Stimulated activated CD4-positive, alpha-beta T cell treated with anti-CD3 and anti-CD28 coated beads, Interleukin-2, amount 100 ng/mL, for 24 hours (primary cell): ENCODE results near the gene PRAMEF8.
"Not testable (repeated sequence)": the region's sequence is repeated elsewhere in the genome, so short reads cannot be mapped to it uniquely, and the experiment has no call there.

Source experiments
- DNase-seq, 2 donors: peaks; one replicate each; pipeline ENCODE4 v3.0.0-alpha.2; 2020

PRAMEF8 gene

DNA sequence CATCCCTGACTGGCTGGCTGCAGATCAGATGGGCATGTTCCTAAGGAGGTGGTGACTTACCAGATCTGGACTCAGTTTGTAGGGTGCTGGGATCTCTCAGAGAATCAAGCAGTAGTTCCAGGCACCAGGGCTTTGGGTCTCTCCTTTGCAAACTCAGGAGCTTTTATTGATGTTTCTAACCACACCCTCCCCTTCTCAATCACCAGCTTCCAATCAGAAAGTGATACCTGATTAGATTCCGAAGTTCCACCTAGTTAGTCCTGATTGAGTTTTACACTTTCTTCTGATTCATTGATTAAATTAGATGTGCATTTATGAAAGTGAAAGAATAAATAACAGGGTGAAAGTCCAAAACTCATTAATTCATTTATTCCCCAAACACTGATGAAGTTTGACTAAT, at the start of gene PRAMEF8:
Gene PRAMEF8, minus strand, starts transcription at position 101 of the 400 bp plus-strand sequence. CDS start 1,046 bp downstream, outside the sequence.
- not testable (repeated sequence) for DNase-seq

DNA sequence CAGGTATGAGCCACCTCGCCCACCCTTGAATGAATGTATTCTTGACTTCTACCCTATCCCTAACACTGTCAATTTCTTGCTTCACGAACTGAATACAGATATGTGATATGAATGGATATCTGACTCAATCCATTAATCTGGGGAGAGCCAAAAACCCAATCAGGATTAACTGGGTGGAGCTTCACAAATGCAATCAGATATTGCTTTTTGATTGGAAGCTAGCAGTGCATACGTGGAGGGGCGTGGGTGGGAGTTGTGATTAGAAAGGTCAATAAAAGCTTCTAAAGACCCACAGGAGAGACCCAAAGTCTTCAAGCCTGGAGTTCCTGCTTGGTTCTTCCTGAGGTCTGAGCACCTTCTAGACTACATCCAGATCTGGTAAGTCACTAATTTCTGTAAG, 30.3 kb upstream of the PRAMEF8 start, which contains the start of gene PRAMEF15:
Gene PRAMEF15, plus strand, starts transcription at position 301 of the 400 bp plus-strand sequence. CDS start 2,827 bp downstream, outside the sequence.
- not testable (repeated sequence) for DNase-seq

DNA sequence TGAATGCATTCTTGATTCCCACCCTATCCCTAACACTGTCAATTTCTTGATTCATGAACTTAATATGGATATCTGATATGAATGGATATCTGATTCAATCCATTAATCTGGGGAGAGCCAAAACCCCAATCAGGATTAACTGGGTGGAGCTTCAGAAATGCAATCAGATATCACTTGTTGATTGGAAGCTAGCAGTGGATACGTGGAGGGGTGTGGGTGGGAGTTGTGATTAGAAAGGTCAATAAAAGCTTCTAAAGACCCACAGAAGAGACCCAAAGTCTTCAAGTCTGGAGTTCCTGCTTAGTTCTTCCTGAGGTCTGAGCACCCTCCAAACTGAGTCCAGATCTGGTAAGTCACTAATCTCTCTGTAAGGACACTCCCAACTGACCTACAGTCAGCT, 18.3 kb upstream of the PRAMEF8 start, which contains the start of gene PRAMEF33:
Gene PRAMEF33, plus strand, starts transcription at position 301 of the 400 bp plus-strand sequence. CDS start 2,416 bp downstream, outside the sequence.
- not testable (repeated sequence) for DNase-seq

DNA sequence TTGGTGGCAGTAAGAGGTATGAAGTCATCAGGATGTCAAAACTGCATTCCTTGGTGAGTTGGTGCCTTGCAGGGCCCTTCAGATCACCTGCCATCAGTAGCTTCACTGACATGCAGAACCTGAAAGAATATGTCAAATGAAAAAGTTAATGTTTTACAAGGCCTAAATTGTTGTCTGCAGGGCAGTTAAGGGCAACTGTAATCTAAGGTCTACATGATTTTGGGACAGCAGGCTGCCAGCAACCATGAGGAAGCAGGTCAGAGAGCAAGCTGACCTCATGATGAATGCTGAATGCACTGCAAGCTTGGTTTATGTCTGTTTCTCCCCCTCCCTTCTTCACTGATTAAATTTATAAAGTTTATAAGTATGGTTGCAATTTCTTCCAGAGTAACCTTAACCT, 17.3 kb upstream of the PRAMEF8 start:
- not testable (repeated sequence) for DNase-seq

DNA sequence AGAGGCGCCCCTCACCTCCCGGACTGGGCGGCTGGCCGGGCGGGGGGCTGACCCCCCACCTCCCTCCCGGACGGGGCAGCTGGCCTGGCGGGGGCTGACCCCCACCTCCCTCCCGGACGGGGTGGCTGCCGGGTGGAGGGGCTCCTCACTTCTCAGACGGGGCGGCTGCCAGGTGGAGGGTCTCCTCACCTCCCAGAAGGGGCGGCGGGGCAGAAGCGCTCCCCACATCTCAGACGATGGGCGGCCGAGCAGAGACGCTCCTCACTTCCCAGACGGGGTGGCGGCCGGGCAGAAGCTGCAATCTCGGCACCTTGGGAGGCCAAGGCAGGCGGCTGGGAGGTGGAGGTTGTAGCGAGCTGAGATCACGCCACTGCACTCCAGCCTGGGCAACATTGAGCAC, 13.8 kb upstream of the PRAMEF8 start:
- DNase-seq, result not testable (repeated sequence)

DNA sequence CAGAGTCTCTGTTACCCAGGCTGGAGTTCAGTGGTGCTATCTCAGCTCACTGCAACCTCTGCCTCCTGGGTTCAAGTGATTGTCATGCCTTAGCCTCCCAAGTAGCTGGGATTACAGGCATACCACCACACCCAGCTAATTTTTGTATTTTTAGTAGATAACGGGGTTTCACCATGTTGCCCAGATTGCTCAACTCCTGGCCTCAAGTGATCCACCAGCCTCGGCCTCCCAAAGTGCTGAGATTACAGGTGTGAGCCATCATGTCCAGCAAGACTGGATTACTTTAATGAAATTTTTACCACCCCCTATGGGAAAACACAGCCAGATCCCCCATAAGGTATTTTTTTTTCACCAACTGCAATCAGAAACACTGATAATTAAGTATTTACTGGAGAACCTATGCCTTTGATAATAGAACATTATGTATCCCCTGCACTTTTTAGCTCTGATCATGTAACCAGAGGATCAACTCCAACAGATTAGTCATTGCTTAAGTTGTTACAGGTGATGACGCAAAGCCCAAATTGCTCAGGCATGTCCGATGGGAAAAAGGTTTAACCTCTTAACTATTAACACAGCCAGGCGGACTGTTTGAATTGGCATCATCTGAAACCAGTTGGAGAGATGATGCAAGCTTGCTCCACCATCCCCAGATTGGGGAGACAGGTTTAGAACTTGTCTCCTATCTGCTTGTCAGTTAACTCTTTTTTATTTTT, 12.4 kb upstream of the PRAMEF8 start:
- not testable (repeated sequence) for DNase-seq

DNA sequence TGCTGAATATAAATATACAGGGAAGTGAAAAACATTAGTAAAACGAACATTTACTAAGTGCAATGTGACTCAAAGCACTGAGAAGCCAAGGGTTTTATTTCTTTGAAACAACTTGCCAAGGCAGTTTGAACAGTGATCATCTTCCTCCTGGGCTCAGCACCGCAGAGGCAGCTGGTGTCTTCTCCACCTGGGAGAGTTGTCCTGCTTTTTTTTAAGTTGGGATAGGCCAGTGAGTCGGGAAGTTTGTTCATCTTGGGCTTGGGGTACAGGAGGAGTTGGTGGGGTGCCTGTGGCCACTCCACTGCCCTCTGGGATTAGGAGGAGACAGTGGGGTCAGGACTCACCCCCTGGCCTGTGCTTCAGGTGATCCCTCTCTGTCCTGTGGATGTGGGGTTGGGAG, 4.1 kb upstream of the PRAMEF8 start:
- DNase-seq, result not testable (repeated sequence)

DNA sequence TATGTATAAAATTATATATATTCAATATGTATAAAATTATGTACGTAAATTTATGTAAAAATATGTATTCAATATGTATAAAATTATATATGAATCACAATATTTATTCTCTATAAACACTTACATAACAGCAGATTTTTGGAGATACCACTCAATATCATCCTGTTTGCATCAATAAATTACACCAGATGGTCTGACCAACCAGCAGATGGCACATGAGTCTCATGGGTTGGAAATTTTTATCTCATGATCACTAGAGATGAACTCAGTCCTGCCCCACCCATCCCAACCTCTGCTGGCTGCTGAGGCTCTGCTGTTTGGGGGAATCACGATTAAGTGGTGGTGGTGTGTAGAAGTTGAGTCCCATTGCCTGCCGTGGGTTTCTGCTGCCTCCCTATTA, 5.3 kb downstream of the PRAMEF8 start:
- DNase-seq, result not testable (repeated sequence)

DNA sequence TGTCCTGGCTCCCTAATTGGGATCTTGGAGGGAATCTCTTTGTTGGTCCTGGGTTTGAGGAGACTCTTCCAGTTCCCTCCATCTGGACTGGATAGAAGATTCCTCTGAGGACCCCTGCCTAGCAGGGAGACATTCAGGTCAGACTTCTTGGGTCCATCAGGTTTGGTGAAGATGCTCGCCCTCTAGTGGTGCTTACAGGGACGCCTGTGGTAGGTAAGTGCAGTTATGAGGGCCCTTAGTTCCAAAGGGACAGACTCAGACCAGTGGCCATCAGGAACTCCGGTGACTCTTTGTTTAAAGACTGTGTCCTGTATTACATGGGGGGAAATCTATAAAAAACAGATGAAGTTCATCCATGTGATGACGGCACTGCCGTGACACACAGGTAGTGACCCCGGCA, 7.9 kb downstream of the PRAMEF8 start:
- not testable (repeated sequence) for DNase-seq

DNA sequence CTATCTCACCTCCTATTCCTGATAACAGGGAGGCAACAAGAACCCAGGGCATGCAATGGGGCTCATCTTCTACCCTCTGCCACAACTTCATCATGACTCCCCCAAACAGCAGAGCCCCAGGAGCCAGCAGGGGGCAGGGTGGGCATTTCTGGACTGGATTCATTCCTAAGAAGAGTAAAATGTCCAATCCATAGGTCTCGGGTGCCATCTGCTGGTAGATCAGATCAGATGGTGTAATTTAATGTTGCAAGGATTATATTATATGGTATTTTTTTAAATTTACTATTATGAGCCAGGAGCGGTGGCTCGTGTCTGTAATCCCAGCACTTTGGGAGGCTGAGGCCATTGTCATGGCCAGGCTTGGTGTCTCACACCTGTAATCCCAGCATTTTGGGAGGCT, 19.8 kb downstream of the PRAMEF8 start:
- DNase-seq, result not testable (repeated sequence)

DNA sequence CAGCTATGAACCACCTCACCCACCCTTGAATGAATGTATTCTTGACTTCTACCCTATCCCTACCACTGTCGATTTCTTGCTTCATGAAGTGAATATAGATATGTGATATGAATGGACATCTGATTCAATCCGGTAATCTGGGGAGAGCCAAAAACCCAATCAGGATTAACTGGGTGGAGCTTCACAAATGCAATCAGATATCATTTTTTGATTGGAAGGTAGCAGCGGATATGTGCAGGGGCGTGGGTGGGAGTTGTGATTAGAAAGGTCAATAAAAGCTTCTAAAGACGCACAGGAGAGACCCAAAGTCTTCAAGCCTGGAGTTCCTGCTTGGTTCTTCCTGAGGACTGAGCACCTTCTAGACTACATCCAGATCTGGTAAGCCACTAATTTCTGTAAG, 31.0 kb downstream of the PRAMEF8 start, which contains the start of gene PRAMEF5:
Gene PRAMEF5, plus strand, starts transcription at position 301 of the 400 bp plus-strand sequence. CDS start 5,071 bp downstream, outside the sequence.
- not testable (repeated sequence) for DNase-seq

DNA sequence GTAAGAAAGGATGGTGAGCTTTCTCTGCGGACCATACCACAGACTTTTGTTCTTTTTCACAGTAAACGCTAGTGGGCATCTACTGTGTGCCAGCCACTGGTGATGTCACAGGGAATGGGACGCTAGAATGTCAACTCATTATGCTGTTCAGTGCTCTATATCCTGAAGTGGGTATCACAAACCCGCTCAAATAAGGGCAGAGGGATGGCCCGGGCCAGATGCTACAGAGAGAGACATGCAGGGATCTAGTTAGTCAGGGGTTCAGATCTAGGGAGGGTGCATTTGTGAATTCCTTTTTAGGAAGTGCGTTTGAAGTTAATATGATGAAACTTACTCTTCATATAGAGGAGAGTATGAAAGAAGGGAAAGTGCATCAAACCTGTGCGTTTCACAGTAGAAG, 37.8 kb downstream of the PRAMEF8 start:
- DNase-seq, result not testable (repeated sequence)

DNA sequence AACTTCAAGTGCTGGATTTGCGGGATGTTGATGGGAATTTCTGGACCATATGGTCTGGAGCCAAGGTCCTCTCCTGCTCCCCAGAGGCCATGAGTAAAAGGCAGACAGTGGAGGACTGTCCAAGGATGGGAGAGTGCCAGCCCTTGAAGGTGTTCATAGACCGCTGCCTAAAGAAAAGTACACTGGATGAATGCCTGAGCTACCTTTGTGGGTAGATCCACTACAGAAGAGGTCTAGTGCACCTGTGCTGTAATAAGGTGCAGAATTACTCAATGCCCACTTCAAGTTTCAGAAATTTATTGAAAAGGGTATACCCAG, 38.4 kb downstream of the PRAMEF8 start:
- not testable (repeated sequence) for DNase-seq

DNA sequence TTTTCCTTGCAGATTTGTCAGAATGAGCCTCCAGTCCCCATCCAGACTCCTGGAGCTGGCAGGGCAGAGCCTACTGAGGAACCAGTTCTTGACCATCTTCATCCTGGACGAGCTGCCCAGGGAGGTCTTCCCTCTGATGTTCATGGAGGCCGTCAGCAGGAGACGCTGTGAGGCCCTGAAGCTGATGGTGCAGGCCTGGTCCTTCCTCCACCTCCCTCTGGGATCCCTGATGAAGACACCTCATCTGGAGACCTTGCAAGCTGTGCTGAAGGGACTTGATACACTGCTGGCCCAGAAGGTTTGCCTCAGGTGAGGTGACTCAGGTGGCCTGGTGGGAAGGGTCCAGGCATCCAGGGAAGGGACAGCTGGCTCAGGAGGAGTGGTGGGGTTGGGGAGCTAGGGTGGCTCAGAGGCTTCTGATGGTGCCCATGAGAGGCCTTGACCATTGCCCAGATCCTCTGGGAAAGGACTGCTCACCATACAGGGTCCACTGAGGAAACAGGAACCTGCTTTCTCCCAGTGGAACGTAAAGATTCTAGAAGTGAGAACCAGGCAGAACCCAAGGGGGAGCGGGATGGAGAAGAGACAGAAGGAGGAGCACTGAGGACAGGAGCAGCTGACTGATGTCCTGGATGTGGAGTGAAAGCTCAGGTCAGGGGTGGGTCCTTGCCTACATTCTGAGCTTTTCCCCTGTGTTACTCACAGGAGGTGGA, 38.9 kb downstream of the PRAMEF8 start:
- DNase-seq, result not testable (repeated sequence)

DNA sequence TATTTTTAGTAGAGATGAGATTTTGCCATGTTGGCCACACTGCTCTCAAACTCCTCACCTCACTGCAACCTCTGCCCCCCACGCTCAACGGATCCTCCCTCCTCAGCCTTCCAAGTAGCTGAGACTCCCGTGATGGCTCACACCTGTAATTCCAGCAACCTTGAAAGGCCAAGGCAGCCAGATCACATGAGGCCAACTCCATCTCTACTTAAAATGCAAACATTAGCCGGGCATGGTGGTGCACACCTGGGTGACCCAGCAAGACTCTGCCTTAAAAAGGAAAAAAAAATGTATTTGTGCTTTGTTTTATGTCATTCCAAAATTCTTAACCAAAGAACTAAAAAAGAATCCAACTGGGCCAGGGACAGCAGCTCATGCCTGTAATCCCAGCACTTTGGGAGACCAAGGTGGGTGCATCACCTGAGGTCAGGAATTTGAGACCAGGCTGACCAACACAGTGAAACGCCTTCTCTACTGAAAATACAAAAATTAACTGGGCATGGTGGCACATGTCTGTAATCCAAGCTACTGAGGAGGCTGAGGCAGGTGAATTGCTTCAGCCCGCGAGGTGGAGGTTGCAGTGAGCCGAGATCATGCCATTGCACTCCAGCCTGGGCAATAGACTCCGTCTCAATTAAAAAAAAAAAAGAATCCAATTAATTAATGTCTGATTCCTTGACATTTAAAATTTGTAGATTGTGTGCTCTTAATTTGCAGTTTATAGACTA, 41.2 kb downstream of the PRAMEF8 start:
- not testable (repeated sequence) for DNase-seq

DNA sequence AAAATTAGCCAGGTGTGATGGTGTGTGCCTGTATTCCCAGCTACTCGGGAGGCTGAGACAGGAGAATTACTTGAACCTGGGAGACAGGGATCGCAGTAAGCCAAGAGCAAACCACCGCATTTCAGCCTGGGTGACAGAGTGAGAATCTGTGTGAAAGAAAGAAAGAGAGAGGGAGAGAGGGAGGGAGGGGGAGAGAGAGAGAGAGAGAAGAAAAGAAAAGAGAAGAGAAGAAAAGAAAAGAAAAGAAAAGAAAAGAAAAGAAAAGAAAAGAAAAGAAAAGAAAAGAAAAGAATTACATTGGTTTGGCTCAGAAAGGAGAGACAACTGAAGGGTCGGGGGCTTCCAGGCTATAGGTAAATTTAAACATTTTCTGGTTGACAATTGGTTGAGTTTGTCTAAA, 45.3 kb downstream of the PRAMEF8 start:
- DNase-seq, result not testable (repeated sequence)

DNA sequence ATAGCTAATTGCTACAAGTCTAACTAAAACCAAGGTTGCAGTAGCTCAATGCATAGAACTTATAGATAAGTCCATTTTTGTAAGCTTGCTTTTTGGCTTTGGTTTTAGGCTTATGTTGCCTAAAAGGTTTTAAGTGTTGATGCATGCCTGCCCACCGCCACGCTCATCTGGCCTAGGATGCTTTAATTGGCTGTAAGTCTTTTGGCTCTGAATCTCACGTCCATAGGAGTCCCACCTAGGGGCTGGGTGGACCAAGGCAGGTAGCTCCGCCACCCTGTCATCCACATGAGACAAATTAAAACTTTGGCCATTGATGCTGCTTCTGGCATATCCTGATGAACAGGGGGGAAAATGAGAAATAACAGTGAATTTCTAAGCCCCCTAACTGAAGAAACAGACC, 47.4 kb downstream of the PRAMEF8 start:
- not testable (repeated sequence) for DNase-seq

DNA sequence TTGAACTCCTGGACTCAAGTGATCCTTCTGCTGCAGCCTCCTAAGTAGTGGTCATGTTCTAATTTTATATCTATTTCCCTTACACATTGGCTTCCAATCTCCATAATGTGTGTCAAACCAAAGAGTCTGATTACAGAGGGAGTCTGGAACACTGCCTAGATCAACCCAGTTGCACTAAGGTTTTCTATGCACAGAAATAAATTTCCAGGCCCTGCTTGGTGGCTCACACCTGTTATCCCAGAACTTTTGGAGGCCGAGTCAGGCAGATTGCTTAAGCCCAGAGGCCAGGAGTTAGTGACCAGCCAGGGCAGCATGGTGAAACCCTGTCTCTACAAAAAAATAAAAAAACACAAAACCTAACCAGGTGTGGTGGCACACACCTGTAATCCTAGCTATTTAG, 50.9 kb downstream of the PRAMEF8 start:
- DNase-seq, result not testable (repeated sequence)

DNA sequence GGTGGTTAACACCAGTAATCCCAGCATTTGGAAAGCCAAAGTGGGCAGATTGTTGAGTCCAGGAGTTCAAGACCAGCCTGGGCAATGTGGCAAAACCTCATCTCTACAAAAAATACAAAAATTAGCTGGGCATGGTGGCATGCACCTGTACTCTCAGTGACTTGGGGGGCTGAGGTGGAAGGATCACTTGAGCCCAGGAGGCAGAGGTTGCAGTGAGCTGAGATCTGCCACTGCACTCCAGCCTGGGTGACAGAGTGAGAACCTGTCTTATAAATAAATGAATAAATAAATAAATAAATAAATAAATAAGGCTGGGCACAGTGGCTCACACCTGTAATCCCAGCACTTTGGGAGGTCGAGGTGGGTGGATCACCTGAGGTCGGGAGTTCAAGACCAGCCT, 52.9 kb downstream of the PRAMEF8 start:
- DNase-seq, result not testable (repeated sequence)
